Gastroesophageal sphincter (tissue), 3 donors: ENCODE measurements around the gene OR13C8.
"Not testable (repeated sequence)": the region's sequence is repeated elsewhere in the genome, so short reads cannot be mapped to it uniquely, and the experiment has no call there.

Experiments
- POLR2A ChIP-seq, 2 donors: fragments of 450-650 bp; IDR thresholded peaks; one replicate each; pipeline ENCODE4 v1.6.1; 2017; ENCODE audit warnings: antibody characterized with exemption in 2 of 2, mild to moderate bottlenecking in 2 of 2, moderate library complexity in 1 of 2
- TF ChIP-seq, protein P1 (sequence below), 4 experiments: fragments of 200-600 bp in 2 of 4; fragments of 450-650 bp in 2 of 4; sonication (generic) in 1 of 4; IDR thresholded peaks; one replicate each; pipeline ENCODE4 v1.5.1; 2017 to 2019; ENCODE audit warnings: antibody characterized with exemption in 4 of 4, mild to moderate bottlenecking in 2 of 4, moderate library complexity in 2 of 4

GRCh38 chr9:104599313-104599712 lies 30.3 kb downstream of the OR13C8 start, which contains the start of gene OR13C5:
- TF ChIP-seq, protein P1, sequence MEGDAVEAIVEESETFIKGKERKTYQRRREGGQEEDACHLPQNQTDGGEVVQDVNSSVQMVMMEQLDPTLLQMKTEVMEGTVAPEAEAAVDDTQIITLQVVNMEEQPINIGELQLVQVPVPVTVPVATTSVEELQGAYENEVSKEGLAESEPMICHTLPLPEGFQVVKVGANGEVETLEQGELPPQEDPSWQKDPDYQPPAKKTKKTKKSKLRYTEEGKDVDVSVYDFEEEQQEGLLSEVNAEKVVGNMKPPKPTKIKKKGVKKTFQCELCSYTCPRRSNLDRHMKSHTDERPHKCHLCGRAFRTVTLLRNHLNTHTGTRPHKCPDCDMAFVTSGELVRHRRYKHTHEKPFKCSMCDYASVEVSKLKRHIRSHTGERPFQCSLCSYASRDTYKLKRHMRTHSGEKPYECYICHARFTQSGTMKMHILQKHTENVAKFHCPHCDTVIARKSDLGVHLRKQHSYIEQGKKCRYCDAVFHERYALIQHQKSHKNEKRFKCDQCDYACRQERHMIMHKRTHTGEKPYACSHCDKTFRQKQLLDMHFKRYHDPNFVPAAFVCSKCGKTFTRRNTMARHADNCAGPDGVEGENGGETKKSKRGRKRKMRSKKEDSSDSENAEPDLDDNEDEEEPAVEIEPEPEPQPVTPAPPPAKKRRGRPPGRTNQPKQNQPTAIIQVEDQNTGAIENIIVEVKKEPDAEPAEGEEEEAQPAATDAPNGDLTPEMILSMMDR (IDR thresholded peaks at IDR 0.05), result not testable (repeated sequence)
- TF ChIP-seq POLR2A (IDR thresholded peaks at IDR 0.05), result not testable (repeated sequence)
